ENCODE measurements around the gene BRS3.
"Not testable (repeated sequence)": the region's sequence is repeated elsewhere in the genome, so short reads cannot be mapped to it uniquely, and the experiment has no call there.

The BRS3 gene

GRCh38 chrX:136487647-136488046 is at the start of gene BRS3:
Gene BRS3 (plus strand): TSS chrX:136487947. CDS start chrX:136488115, 168 bp downstream.
- peaks cover 11% of the 10 kb centered on the region for H3K27me3 Mint-ChIP-seq
- H3K4me3 Mint-ChIP-seq = no peak within 1 kb of the TSS
- no peak within 1 kb of the TSS for H3K27ac Mint-ChIP-seq
- no peaks in the 10 kb centered on the region for H3K9me3 Mint-ChIP-seq
- no peaks in the 10 kb centered on the region for H3K4me1 Mint-ChIP-seq
- no peaks in the 10 kb centered on the region for H3K36me3 Mint-ChIP-seq

- Mint-ChIP-seq H3K4me3 (no peak overlapping the region), H3K9me3 (no peaks in the 10 kb centered on the region), H3K27ac (no peak overlapping the region), H3K4me1 (no peaks in the 10 kb centered on the region), H3K36me3 (no peaks in the 10 kb centered on the region), H3K27me3 (no peaks in the 10 kb centered on the region)
Measured at GRCh38 chrX:136438192-136438591, 49.6 kb upstream of the BRS3 start.

- not testable (repeated sequence) for H3K4me3 Mint-ChIP-seq, H3K27ac Mint-ChIP-seq, H3K36me3 Mint-ChIP-seq, H3K4me1 Mint-ChIP-seq, H3K9me3 Mint-ChIP-seq, H3K27me3 Mint-ChIP-seq
Measured at GRCh38 chrX:136445674-136446073, 42.1 kb upstream of the BRS3 start.

- no peak overlapping the region for H3K4me3 Mint-ChIP-seq
- H3K27me3 Mint-ChIP-seq = no peaks in the 10 kb centered on the region
- H3K36me3 Mint-ChIP-seq = no peaks in the 10 kb centered on the region
- no peaks in the 10 kb centered on the region for H3K9me3 Mint-ChIP-seq
- no peak overlapping the region for H3K27ac Mint-ChIP-seq
- no peaks in the 10 kb centered on the region for H3K4me1 Mint-ChIP-seq
Measured at GRCh38 chrX:136446208-136446607, 41.5 kb upstream of the BRS3 start.

DNA sequence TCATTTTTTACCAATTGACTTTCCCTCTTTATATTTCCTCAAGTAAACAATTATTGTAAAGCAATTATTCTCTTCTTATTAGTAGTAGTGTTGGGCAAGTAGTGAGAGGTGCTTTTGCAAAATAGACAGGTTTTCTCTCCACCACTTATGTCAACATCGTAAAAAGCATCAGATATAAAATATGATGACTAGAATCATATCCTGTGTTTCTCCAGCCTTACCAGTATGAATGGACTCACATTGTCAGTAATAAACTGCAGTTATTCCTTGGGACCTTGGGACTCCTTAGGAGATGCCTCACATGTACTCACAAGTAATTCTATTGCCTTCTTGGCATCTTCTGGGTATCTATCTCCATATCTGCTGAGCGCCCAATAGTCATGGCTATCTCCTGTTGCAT is 40.4 kb upstream of the BRS3 start:
- H3K36me3 Mint-ChIP-seq = no peaks in the 10 kb centered on the region
- no peaks in the 10 kb centered on the region for H3K4me1 Mint-ChIP-seq
- no peak overlapping the region for H3K27ac Mint-ChIP-seq
- H3K27me3 Mint-ChIP-seq = no peaks in the 10 kb centered on the region
- H3K9me3 Mint-ChIP-seq = no peaks in the 10 kb centered on the region
- no peak overlapping the region for H3K4me3 Mint-ChIP-seq

- Mint-ChIP-seq H3K9me3 (no peaks in the 10 kb centered on the region), H3K36me3 (no peaks in the 10 kb centered on the region), H3K27ac (no peak overlapping the region), H3K4me1 (no peaks in the 10 kb centered on the region), H3K27me3 (no peaks in the 10 kb centered on the region), H3K4me3 (no peak overlapping the region)
Measured at GRCh38 chrX:136447968-136448367, 39.8 kb upstream of the BRS3 start.

DNA sequence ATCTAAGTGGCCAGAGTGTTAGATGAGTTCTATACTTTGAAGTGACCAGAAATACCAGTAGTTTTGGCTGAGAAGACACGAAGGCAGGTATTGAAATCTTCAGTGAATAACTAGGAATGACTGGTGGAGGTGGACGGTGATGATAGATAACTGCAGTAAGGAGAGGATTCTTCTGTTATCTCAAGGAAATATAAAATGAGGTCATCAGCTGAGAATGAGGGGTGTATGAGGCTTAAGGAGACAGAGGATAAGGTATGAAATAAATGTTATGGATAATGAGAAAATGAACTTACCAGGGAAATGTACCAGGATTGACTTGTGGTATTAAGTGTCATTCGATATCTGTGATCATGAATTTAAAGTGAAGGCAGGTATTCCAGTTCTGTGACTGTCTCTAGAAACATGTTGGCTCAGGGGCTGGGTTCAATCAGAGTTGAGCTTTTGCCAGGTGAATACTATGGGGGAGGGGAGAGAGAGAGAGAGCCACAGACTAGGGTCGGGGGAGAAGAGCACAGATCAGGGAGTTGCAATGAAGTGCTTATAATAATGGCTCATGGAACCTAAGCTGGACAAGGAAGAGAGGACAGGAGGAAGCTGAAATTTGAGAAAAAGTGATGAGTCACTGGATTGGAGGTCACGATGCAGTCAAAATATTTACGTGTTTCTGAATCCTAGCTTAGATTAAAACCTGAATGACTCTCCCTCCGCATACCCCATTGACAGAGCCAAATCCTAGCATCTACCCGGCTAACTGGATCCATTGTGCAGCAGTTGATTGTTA is 37.5 kb upstream of the BRS3 start:
- H3K36me3 Mint-ChIP-seq = no peaks in the 10 kb centered on the region
- no peak overlapping the region for H3K27ac Mint-ChIP-seq
- no peaks in the 10 kb centered on the region for H3K4me1 Mint-ChIP-seq
- no peaks in the 10 kb centered on the region for H3K27me3 Mint-ChIP-seq
- no peaks in the 10 kb centered on the region for H3K9me3 Mint-ChIP-seq
- no peak overlapping the region for H3K4me3 Mint-ChIP-seq

DNA sequence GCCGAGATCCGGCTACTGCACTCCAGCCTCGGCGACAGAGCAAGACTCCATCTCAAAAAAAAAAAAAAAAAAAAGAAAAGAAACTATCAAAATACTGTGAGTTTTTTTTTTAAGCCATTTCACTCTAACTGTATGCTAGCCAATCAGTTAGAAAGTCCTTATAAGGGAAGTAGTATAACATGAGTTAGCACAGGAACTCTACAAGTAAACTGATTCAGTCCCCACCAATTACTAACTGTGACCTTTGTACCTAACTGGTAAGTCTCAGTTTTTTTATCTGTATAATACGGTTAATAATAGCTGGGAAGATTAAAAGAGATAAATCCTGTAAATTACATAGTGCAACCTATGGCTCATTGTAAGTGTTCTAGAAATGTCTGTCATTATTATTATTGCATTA is 35.1 kb upstream of the BRS3 start:
- H3K27me3 Mint-ChIP-seq = no peaks in the 10 kb centered on the region
- H3K4me1 Mint-ChIP-seq = no peaks in the 10 kb centered on the region
- H3K36me3 Mint-ChIP-seq = no peaks in the 10 kb centered on the region
- no peak overlapping the region for H3K4me3 Mint-ChIP-seq
- no peak overlapping the region for H3K27ac Mint-ChIP-seq
- H3K9me3 Mint-ChIP-seq = no peaks in the 10 kb centered on the region

DNA sequence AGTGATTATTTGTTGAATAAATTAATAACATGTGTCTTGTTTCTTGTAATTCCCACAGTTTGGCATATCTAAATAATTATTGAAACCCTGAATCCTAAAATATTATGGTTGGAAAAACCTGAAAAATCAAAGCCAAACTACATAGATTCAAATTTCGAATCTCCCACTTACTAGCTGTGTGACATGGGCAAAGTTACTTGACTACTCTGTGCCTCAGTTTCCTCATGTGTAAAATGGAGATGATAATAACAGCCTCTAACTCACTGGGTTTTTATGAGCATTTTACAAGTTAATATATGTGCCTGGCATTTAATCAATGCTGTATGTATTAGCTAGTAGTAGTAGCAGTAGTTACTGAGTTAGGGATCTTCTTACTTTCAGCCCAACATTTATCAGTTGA is 34.6 kb upstream of the BRS3 start:
- no peaks in the 10 kb centered on the region for H3K9me3 Mint-ChIP-seq
- no peaks in the 10 kb centered on the region for H3K27me3 Mint-ChIP-seq
- H3K36me3 Mint-ChIP-seq = no peaks in the 10 kb centered on the region
- no peaks in the 10 kb centered on the region for H3K4me1 Mint-ChIP-seq
- H3K27ac Mint-ChIP-seq = no peak overlapping the region
- H3K4me3 Mint-ChIP-seq = no peak overlapping the region

- no peaks in the 10 kb centered on the region for H3K36me3 Mint-ChIP-seq
- no peaks in the 10 kb centered on the region for H3K9me3 Mint-ChIP-seq
- no peak overlapping the region for H3K27ac Mint-ChIP-seq
- H3K4me1 Mint-ChIP-seq = no peaks in the 10 kb centered on the region
- H3K27me3 Mint-ChIP-seq = no peaks in the 10 kb centered on the region
- H3K4me3 Mint-ChIP-seq = no peak overlapping the region
Measured at GRCh38 chrX:136453771-136454170, 34.0 kb upstream of the BRS3 start.

DNA sequence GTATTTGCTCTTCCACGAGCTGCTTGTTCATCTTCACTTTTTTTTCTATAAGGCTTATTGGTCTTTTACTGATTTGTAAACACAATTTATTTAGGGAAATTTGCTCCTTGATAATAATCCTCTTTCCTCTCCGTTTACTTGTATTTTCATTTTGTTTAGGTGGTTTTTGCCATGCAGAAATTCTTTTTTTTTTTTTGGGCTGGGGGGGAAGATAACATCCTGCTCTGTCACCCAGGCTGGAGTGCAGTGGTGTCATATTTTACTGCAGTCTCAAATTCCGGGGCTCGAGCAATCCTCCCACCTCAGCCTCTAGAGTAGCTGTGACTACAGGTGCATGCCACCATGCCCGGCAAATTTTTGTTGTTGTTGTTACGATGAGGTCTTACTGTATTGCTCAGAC is 31.6 kb upstream of the BRS3 start:
- H3K27ac Mint-ChIP-seq = no peak overlapping the region
- no peaks in the 10 kb centered on the region for H3K27me3 Mint-ChIP-seq
- no peaks in the 10 kb centered on the region for H3K36me3 Mint-ChIP-seq
- H3K4me3 Mint-ChIP-seq = no peak overlapping the region
- H3K4me1 Mint-ChIP-seq = no peaks in the 10 kb centered on the region
- no peaks in the 10 kb centered on the region for H3K9me3 Mint-ChIP-seq

DNA sequence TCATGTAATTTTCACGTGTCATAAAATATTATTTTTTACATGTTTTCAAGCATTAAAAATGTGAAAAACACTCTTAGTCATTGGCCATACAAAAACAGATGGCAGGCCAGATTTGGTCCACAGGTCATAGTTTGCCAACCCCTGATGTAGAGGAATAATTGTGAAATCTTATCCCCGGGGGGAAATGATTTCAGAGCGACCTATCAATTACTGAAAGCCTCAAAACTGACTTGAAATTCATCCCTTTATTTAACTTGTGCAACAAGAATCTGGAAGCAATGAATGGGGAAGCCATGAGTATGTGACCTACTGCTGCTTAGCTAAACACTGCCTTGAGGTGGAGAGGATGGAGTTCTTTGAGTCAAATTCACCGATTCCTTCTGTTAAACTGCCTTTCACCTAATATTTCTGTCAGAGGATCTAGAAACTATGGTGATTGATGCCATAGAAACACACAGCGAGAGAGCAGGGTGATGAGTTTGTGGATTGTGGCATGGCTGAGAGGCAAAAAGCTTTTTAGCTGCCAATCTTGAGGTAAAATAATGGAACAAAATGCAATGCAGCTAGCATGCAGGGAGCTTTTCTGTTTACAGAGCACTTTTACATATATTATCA is 30.3 kb upstream of the BRS3 start:
- no peaks in the 10 kb centered on the region for H3K9me3 Mint-ChIP-seq
- H3K4me1 Mint-ChIP-seq = no peaks in the 10 kb centered on the region
- no peaks in the 10 kb centered on the region for H3K36me3 Mint-ChIP-seq
- H3K4me3 Mint-ChIP-seq = no peak overlapping the region
- no peaks in the 10 kb centered on the region for H3K27me3 Mint-ChIP-seq
- H3K27ac Mint-ChIP-seq = no peak overlapping the region

- no peak overlapping the region for H3K4me3 Mint-ChIP-seq
- no peaks in the 10 kb centered on the region for H3K4me1 Mint-ChIP-seq
- no peaks in the 10 kb centered on the region for H3K9me3 Mint-ChIP-seq
- no peaks in the 10 kb centered on the region for H3K27me3 Mint-ChIP-seq
- no peak overlapping the region for H3K27ac Mint-ChIP-seq
- no peaks in the 10 kb centered on the region for H3K36me3 Mint-ChIP-seq
Measured at GRCh38 chrX:136464589-136464988, 23.2 kb upstream of the BRS3 start.

DNA sequence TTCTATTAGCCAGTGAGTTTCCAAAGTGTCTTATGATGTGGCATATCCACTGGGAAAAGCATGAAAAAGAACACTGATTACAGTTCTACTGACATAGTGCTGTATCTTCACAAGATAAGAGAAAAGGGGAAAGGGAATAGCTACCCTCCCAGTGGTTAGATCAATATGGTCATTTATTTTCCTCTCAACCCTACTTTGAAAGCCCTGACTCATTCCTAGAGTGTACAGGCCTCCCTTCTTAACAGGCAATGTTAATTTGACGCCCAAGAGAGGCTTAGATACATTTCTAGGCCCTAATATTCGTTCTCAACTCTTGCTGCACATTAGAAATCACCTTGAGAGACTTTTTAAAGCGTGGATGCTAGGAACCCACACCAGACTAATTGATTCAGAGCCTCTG is 20.4 kb upstream of the BRS3 start:
- Mint-ChIP-seq H3K4me1 (no peaks in the 10 kb centered on the region), H3K27me3 (no peaks in the 10 kb centered on the region), H3K27ac (no peak overlapping the region)

GRCh38 chrX:136468391-136469103 is 19.2 kb upstream of the BRS3 start:
- Mint-ChIP-seq H3K27me3 (no peaks in the 10 kb centered on the region), H3K4me1 (no peaks in the 10 kb centered on the region), H3K4me3 (no peak overlapping the region), H3K27ac (no peak overlapping the region), H3K36me3 (no peaks in the 10 kb centered on the region), H3K9me3 (no peaks in the 10 kb centered on the region)

More for the DNA sequence above, 20.4 kb upstream of the BRS3 start:
- Mint-ChIP-seq H3K36me3 (no peaks in the 10 kb centered on the region), H3K4me3 (no peak overlapping the region), H3K9me3 (no peaks in the 10 kb centered on the region)

DNA sequence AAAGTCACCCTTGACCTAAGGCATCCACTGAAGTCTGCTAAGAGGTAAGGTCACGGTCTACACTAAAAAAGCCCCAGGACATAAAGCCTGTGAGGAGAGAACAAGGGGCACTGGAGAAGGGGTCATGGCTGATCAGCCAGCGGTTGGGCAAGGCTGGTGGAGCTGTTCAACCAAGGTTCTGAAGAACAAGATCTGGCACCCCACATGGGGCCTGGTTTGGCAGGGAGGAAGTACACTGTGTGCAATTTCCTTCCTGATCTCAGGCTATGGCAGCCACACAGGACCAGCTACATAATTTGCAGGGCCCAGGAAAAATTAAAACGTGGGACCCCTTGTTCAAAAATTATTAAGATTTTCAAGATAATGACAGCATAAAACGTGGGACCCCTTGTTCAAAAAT is 14.1 kb upstream of the BRS3 start:
- H3K4me3 Mint-ChIP-seq = no peak overlapping the region
- no peaks in the 10 kb centered on the region for H3K36me3 Mint-ChIP-seq
- H3K27me3 Mint-ChIP-seq = no peaks in the 10 kb centered on the region
- no peaks in the 10 kb centered on the region for H3K9me3 Mint-ChIP-seq
- H3K27ac Mint-ChIP-seq = no peak overlapping the region
- H3K4me1 Mint-ChIP-seq = no peaks in the 10 kb centered on the region

Data from activated naive CD4-positive, alpha-beta T cell treated with anti-CD3 and anti-CD28 coated beads, Interleukin-2, amount 50 U/mL, for 24 hours (primary cell).